Memory B cell (primary cell): ENCODE results near the gene MBD3L5.
"Not testable (repeated sequence)": the region's sequence is repeated elsewhere in the genome, so short reads cannot be mapped to it uniquely, and the experiment has no call there.

Experiments
- ATAC-seq: fragments of 150-1000 bp; cut with Tn5 transposase; 2 replicates; pipeline ENCODE4 v1.10.0; 2021; ENCODE audit warnings: low read depth, mild to moderate bottlenecking, moderate library complexity
- DNase-seq, 2 donors: peaks; one replicate each; pipeline ENCODE4 v3.0.0; 2022; ENCODE audit warnings: low spot score in 2 of 2
- H3K27ac Mint-ChIP-seq: one replicate; pipeline ENCODE4 v1.8.0; 2022; ENCODE audit warnings: mild to moderate bottlenecking, moderate library complexity, mixed read lengths
- H3K27me3 Mint-ChIP-seq: one replicate; pipeline ENCODE4 v1.8.0; 2022; ENCODE audit warnings: mixed read lengths
- H3K36me3 Mint-ChIP-seq: one replicate; pipeline ENCODE4 v1.8.0; 2022; ENCODE audit warnings: mild to moderate bottlenecking, mixed read lengths
- H3K4me1 Mint-ChIP-seq: one replicate; pipeline ENCODE4 v1.8.0; 2022; ENCODE audit warnings: mixed read lengths
- H3K4me3 Mint-ChIP-seq: one replicate; pipeline ENCODE4 v1.8.0; 2022; ENCODE audit warnings: mild to moderate bottlenecking, moderate library complexity, mixed read lengths
- H3K9me3 Mint-ChIP-seq: one replicate; pipeline ENCODE4 v1.8.0; 2022; ENCODE audit warnings: mixed read lengths

MBD3L5 gene

DNA sequence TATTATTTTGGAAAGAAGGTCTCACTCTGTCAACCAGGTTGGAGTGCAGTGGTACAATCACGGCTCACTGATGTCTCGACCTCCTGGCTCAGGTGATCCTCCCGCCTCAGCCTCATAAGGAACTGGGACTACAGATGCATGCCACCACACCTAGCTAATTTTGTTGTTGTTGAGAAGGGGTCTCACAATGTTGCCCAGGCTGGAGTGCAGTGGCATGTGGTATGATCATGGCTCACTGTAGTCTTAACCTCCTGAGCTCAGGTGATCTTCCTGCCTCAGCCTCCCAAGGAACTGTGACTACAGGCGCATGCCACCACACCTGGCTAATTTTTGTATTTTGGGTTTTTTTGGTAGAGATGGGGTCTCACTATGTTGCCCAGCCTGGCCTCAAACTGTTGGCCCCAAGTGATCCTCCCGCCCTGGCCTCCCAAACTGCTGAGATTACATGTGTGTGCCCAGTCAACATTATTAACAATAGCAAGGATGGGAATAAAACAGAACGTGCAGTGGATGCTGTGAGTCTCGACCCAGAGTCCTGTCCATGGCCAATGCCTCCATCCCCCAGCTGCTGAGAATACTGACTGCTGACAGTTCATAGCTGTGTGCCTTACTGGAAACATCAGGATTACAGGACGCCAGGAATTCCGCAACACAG is 33.5 kb downstream of the MBD3L5 start:
- ATAC-seq (no peak), DNase-seq (no peak)
- H3K36me3 Mint-ChIP-seq: no peaks in the 10 kb centered on the region
- peaks cover 2% of the 10 kb centered on the region for H3K4me1 Mint-ChIP-seq
- peaks cover 3% of the 10 kb centered on the region for H3K9me3 Mint-ChIP-seq
- H3K4me3 Mint-ChIP-seq: no peak overlapping the region
- no peak overlapping the region for H3K27ac Mint-ChIP-seq
- H3K27me3 Mint-ChIP-seq: no peaks in the 10 kb centered on the region

DNA sequence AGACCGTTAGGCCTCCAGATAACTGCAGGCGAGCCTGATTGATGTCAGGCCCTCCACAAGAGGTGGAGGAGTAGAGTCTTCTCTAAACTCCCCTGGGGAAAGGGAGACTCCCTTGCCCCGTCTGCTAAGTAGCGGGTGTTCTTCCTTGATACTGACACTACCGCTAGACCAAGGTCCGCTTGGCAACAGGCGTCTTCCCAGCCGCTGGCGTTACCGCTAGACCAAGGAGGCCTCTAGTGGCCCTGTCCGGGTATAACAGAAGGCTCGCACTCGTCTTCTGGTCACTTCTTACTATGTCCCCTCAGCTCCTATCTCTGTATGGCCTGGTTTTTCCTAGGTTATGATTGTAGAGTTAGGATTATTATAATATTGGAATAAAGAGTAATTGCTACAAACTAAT is 36.7 kb downstream of the MBD3L5 start:
- H3K4me3 Mint-ChIP-seq, H3K27ac Mint-ChIP-seq, H3K9me3 Mint-ChIP-seq, H3K4me1 Mint-ChIP-seq, H3K36me3 Mint-ChIP-seq, ATAC-seq, H3K27me3 Mint-ChIP-seq: not testable (repeated sequence)
- DNase-seq: peak in 1 of 2 donors; percentile 9

- Mint-ChIP-seq H3K36me3 (peaks cover 7% of the 10 kb centered on the region), H3K9me3 (peaks cover 3% of the 10 kb centered on the region), H3K4me1 (peaks cover 9% of the 10 kb centered on the region), H3K4me3 (no peak overlapping the region), H3K27ac (no peak overlapping the region), H3K27me3 (no peaks in the 10 kb centered on the region)
- ATAC-seq (no peak), DNase-seq (no peak)
Observed at GRCh38 chr19:7067716-7068115, 37.3 kb downstream of the MBD3L5 start.

DNA sequence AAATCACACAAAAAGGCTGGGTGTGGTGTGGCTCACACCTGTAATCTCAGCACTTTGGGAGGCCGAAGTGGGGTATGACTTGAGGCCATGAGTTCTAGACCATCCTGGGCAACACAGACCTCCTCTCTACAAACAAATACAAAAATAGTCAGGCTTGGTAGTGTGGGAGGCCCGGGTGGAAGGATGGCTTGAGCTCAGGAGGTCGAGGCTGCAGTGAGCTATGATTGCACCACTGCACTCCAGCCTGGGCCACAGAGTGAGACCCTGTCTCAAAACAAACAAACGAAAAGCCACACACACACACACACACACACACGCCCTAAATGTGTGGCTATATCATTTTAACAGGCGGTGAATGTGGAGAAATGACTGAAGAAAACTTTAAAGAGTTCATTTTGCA is 38.2 kb downstream of the MBD3L5 start:
- Mint-ChIP-seq H3K4me1 (peaks cover 9% of the 10 kb centered on the region), H3K4me3 (peak overlapping the region; percentile 97), H3K27ac (peak overlapping the region; percentile 90), H3K27me3 (no peaks in the 10 kb centered on the region), H3K36me3 (peaks cover 8% of the 10 kb centered on the region), H3K9me3 (peaks cover 3% of the 10 kb centered on the region)
- no peak for DNase-seq
- ATAC-seq: no peak

GRCh38 chr19:7069042-7069903 is 38.9 kb downstream of the MBD3L5 start, which contains the start of gene ZNF557:
Gene ZNF557 (plus strand): TSS chr19:7069703. CDS start chr19:7075075, 5,372 bp downstream.
- Mint-ChIP-seq H3K27me3 (no peaks in the 10 kb centered on the region), H3K4me1 (peaks cover 9% of the 10 kb centered on the region), H3K9me3 (peaks cover 4% of the 10 kb centered on the region), H3K27ac (peak within 1 kb of the TSS; percentile 90), H3K36me3 (peaks cover 12% of the 10 kb centered on the region), H3K4me3 (peak within 1 kb of the TSS; percentile 97)
- peak; percentile 94 for ATAC-seq
- DNase-seq: peak; percentile 97 to 99

DNA sequence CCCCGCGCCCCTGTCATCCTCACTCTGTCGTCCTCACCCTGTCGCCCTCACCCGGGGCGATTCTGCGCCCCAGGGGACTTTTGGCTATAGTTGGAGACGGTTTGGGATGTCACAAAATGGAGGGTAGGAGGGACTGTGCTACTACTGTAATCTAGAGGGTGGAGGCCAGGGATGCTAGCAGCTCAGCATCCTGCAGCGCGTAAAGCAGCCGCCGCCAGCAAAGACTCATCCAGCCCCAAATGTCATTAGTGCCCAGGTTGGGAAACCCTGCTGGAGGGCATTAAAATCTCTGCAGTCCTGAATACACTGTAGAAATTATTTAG is 39.5 kb downstream of the MBD3L5 start:
- H3K27ac Mint-ChIP-seq: peak overlapping the region; percentile 90
- H3K4me1 Mint-ChIP-seq: peaks cover 12% of the 10 kb centered on the region
- H3K27me3 Mint-ChIP-seq: no peaks in the 10 kb centered on the region
- H3K9me3 Mint-ChIP-seq: peaks cover 7% of the 10 kb centered on the region
- peaks cover 15% of the 10 kb centered on the region for H3K36me3 Mint-ChIP-seq
- ATAC-seq (peak; percentile 2), DNase-seq (no peak)
- H3K4me3 Mint-ChIP-seq: peak overlapping the region; percentile 97

DNA sequence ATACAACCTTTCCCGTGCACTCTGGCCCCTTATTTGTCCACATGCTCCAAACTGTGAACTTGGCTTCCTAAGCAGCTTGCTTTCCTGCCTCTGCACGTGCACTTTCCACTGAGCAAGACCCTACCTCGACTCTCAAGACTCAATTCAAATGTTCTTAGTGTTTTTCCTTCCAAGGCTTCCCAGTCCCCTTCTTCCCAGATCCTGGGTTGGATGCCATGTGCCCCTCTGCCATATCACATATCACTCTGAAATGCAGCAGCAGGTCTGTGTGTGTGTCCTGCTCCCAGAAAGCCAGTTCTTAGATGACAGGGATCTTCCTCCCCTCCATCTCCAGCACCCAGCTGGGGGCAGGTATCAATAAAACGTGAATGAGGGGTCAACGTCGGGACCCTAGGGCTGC is 42.2 kb downstream of the MBD3L5 start:
- Mint-ChIP-seq H3K27me3 (no peaks in the 10 kb centered on the region), H3K9me3 (peaks cover 6% of the 10 kb centered on the region), H3K4me1 (peaks cover 12% of the 10 kb centered on the region), H3K36me3 (peaks cover 37% of the 10 kb centered on the region), H3K4me3 (no peak overlapping the region), H3K27ac (no peak overlapping the region)
- no peak for ATAC-seq
- DNase-seq: peak in 1 of 2 donors; percentile 7

- H3K27me3 Mint-ChIP-seq: no peaks in the 10 kb centered on the region
- H3K9me3 Mint-ChIP-seq: peaks cover 14% of the 10 kb centered on the region
- H3K27ac Mint-ChIP-seq: no peak overlapping the region
- no peak for ATAC-seq
- peaks cover 8% of the 10 kb centered on the region for H3K4me1 Mint-ChIP-seq
- H3K36me3 Mint-ChIP-seq: peaks cover 56% of the 10 kb centered on the region
- no peak overlapping the region for H3K4me3 Mint-ChIP-seq
- DNase-seq: peak in 1 of 2 donors; percentile 6
Observed at GRCh38 chr19:7074705-7075282, 44.4 kb downstream of the MBD3L5 start.

- Mint-ChIP-seq H3K9me3 (peaks cover 14% of the 10 kb centered on the region), H3K36me3 (peaks cover 69% of the 10 kb centered on the region), H3K4me1 (peaks cover 8% of the 10 kb centered on the region), H3K27me3 (no peaks in the 10 kb centered on the region), H3K4me3 (no peak overlapping the region), H3K27ac (no peak overlapping the region)
- DNase-seq: peak in 1 of 2 donors; percentile 8
- ATAC-seq: no peak
Observed at GRCh38 chr19:7076151-7076550, 45.8 kb downstream of the MBD3L5 start.

GRCh38 chr19:7078008-7078407 is 47.6 kb downstream of the MBD3L5 start:
- DNase-seq (no peak), ATAC-seq (no peak)
- Mint-ChIP-seq H3K4me3 (no peak overlapping the region), H3K27ac (no peak overlapping the region), H3K36me3 (peaks cover 71% of the 10 kb centered on the region), H3K9me3 (peaks cover 18% of the 10 kb centered on the region), H3K4me1 (peaks cover 3% of the 10 kb centered on the region), H3K27me3 (no peaks in the 10 kb centered on the region)
